ENCODE data around the gene NGEF. TPM values are rescaled to one million over a fixed set of nuclear protein-coding genes. Genes with fewer than 3 reads are reported as not detected.

Gene NGEF
- total RNA-seq, 2 experiments from 2014 or later: 0.63 TPM; not detected in 1

DNA sequence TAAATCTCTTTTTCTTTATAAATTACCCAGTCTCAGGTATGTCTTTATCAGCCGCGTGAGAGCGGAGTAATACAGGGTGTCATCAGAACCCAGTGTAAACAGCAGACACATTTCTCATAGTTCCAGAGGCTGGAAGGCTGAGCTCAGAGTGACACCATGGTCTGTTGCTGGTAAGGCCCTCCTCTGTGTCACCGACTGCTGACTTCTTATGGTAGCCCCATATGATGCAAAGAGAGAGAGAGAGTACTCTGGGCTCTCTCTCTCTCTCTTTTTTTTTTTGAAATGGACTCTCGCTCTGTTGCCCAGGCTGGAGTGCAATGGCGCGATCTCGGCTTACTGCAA lies 83.0 kb downstream of the NGEF start:
- no peak for DNase-seq
- no peak for ATAC-seq
- ChIA-PET POLR2A (interaction anchor here (0.6 kb wide), 1 partner anchor 83 kb away, joined by 3 read pairs; no protein-coding TSS in a partner anchor), CTCF (no interaction called here)
- Mint-ChIP-seq H3K27ac (no peak overlapping the region), H3K36me3 (ENCODE audit: low read depth) (no peaks in the 10 kb centered on the region), H3K4me3 (no peak overlapping the region), H3K4me1 (ENCODE audit: low read depth) (peaks cover 8% of the 10 kb centered on the region), H3K27me3 (peaks cover 53% of the 10 kb centered on the region), H3K9me3 (peaks cover 4% of the 10 kb centered on the region)
- TF ChIP-seq, protein P1, sequence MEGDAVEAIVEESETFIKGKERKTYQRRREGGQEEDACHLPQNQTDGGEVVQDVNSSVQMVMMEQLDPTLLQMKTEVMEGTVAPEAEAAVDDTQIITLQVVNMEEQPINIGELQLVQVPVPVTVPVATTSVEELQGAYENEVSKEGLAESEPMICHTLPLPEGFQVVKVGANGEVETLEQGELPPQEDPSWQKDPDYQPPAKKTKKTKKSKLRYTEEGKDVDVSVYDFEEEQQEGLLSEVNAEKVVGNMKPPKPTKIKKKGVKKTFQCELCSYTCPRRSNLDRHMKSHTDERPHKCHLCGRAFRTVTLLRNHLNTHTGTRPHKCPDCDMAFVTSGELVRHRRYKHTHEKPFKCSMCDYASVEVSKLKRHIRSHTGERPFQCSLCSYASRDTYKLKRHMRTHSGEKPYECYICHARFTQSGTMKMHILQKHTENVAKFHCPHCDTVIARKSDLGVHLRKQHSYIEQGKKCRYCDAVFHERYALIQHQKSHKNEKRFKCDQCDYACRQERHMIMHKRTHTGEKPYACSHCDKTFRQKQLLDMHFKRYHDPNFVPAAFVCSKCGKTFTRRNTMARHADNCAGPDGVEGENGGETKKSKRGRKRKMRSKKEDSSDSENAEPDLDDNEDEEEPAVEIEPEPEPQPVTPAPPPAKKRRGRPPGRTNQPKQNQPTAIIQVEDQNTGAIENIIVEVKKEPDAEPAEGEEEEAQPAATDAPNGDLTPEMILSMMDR (IDR thresholded peaks at IDR 0.05): no peak
- intact Hi-C loops (cut with micrococcal nuclease): no loop called here

DNA sequence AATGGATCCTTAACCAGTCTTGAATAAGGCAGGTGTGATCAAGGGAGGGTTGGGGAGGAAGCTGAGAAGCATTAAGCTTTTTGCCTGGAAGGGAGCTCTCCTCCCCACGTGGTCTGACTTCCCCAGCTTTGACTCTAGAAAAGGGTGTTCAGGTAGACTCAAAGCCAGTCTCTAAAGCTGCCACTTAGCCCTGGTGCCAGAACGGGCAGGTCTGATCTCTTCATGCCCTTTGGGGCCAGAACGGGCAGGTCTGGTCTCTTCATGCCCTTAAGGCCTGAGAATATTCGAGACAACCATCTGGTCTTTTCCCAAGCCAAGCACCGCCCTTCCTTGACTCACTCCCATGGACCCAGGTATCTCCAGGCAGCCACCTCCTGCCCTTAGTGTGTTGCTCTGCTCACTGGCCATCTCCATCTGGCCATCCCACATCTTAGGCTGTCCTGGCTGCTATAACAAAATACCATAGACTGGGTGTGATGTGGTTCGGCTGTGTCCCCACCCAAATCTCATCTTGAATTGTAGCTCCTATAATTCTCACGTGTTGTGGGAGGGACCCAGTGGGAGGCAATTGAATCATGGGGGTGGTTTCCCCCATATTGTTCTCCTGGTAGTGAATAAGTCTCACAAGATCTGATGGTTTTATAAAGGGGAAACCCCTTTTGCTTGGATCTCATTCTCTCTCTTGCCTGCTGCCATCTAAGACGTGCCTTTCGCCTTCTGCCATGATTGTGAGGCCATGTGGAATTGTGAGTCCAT lies 83.6 kb downstream of the NGEF start:
- ChIA-PET CTCF (no interaction called here), POLR2A (interaction anchor here (0.6 kb wide), 1 partner anchor 83 kb away, joined by 3 read pairs; no protein-coding TSS in a partner anchor)
- peaks cover 8% of the 10 kb centered on the region for H3K4me1 Mint-ChIP-seq (ENCODE audit: low read depth)
- no peaks in the 10 kb centered on the region for H3K36me3 Mint-ChIP-seq (ENCODE audit: low read depth)
- TF ChIP-seq, protein P1 (IDR thresholded peaks at IDR 0.05): no peak
- ATAC-seq (peak; percentile 23), DNase-seq (peak; percentile 34)
- intact Hi-C loops (cut with micrococcal nuclease): no loop called here
- peaks cover 4% of the 10 kb centered on the region for H3K9me3 Mint-ChIP-seq
- H3K27ac Mint-ChIP-seq: no peak overlapping the region
- H3K27me3 Mint-ChIP-seq: peaks cover 58% of the 10 kb centered on the region
- H3K4me3 Mint-ChIP-seq: peak overlapping the region; percentile 40

DNA sequence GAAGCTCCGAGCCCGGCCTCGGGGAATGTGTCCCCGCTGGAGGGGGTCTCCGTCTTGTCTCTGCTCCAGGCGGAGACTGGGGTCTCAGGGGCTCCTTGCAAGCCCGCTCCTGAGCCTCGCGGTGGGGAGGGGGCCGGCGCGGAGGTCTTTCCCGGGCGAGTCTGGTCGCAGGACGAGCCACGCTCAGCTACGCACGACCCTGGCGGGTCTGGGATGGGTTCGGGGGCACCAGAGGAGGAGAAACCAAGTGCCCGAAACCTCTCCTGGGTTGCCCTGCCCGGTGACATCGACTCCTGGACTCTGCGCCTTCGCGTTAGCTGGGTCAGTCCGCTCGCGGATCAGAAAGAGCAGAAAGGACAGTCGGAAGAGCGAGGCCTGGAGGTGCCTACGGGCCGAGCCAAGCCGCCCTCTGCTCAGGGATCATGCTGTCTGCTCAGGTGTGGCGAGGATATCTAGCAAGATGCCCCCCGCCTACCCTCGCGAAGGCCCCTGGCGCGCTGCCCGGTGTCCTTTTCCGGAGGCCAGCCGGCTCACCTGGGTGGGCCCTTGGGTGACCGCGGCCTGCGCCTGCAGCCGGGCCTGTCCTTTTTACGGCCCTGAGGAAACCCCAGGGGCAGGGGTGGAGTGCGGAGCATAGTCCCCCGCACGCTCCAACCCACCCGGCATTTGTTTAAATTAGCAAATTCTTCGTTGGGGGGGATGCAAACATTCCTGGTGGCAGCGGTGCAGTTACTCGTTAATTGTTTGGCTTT lies 84.3 kb downstream of the NGEF start:
- no peak overlapping the region for H3K27ac Mint-ChIP-seq
- peaks cover 4% of the 10 kb centered on the region for H3K9me3 Mint-ChIP-seq
- no peak for ATAC-seq
- no peaks in the 10 kb centered on the region for H3K36me3 Mint-ChIP-seq (ENCODE audit: low read depth)
- H3K4me1 Mint-ChIP-seq (ENCODE audit: low read depth): peaks cover 8% of the 10 kb centered on the region
- peak overlapping the region; percentile 40 for H3K4me3 Mint-ChIP-seq
- ChIA-PET CTCF (no interaction called here), POLR2A (no interaction called here)
- intact Hi-C loops (cut with micrococcal nuclease): no loop called here
- peaks cover 60% of the 10 kb centered on the region for H3K27me3 Mint-ChIP-seq
- TF ChIP-seq, protein P1 (IDR thresholded peaks at IDR 0.05): no peak
- DNase-seq: no peak

DNA sequence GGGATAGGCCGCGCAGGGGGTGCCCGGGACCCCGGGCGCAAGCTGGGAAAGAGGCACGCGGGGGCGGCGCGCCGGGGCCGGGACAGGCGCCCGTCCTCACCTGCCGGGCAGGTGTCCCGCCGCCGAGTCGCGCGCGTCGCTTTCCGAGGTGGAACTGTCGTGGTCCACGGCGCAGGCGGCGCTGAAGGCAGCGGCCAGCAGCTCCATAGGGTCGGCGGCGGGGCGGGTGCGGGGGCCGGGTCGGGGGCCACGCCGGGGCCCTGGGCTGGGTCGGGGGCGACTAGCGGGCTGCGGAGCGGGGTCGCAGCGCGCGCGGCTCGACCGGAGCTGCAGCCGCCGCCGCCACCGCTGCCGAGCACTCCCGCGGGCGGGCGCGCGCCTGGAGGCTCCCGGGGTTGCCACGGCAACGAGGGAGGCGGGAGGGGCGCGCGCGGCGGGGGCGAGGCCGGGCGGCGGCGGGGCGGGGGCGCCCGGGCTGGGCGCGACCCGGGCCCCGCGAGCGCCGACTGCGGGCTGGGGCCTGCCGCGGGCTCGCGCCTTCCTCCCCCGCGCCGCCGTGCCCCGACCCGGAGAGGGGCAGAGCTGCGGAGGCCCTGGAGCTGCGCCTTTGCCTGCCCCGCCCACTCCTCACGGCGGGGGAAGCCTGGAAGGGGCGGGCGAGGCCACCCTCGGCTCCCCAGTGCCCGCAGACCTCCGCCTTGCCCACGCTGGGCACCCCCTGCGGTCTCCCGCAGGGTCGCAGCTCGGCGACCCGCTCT lies 85.1 kb downstream of the NGEF start:
- CTCF ChIA-PET: no interaction called here
- POLR2A ChIA-PET: no interaction called here

More for the DNA sequence above, 85.1 kb downstream of the NGEF start:
- intact Hi-C loops (cut with micrococcal nuclease): no loop called here
- H3K4me1 Mint-ChIP-seq (ENCODE audit: low read depth): peaks cover 8% of the 10 kb centered on the region
- TF ChIP-seq, protein P1 (IDR thresholded peaks at IDR 0.05): no peak
- peaks cover 4% of the 10 kb centered on the region for H3K9me3 Mint-ChIP-seq
- no peaks in the 10 kb centered on the region for H3K36me3 Mint-ChIP-seq (ENCODE audit: low read depth)
- no peak overlapping the region for H3K27ac Mint-ChIP-seq
- H3K4me3 Mint-ChIP-seq: no peak overlapping the region
- DNase-seq (no peak), ATAC-seq (peak; percentile 41)
- H3K27me3 Mint-ChIP-seq: peaks cover 60% of the 10 kb centered on the region
